ENCODE measurements around the gene ASB13.

GRCh38 chr10:5615316-5615715 lies 51.1 kb downstream of the ASB13 start:
- TF ChIP-seq KLF9 (CRISPR knock-in tag; IDR thresholded peaks at IDR 0.05; ENCODE audit: low read depth) (no peak), ZNF282 (IDR thresholded peaks at IDR 0.05; ENCODE audit: partially characterized antibody) (no peak), PHB2 (IDR thresholded peaks at IDR 0.05; ENCODE audit: partially characterized antibody) (no peak), CTCF (CRISPR knock-in tag; IDR thresholded peaks at IDR 0.05) (no peak)
